ENCODE results near the gene LILRB2. TPM values are rescaled to one million over a fixed set of nuclear protein-coding genes. Genes with fewer than 3 reads are reported as not detected.
"Not testable (repeated sequence)": the region's sequence is repeated elsewhere in the genome, so short reads cannot be mapped to it uniquely, and the experiment has no call there.

Gene LILRB2
- total and polyA plus RNA-seq, 8 donors, result 0.19 to 3.9 (median 1.5) TPM

- FAIRE-seq (no peak), DNase-seq (no peak), ATAC-seq (peak in 1 of 4 donors; percentile 22)
- Histone ChIP-seq H3K36me3 (no peaks in the 10 kb centered on the region), H3K9me3 (no peaks in the 10 kb centered on the region), H3K4me1 (no peaks in the 10 kb centered on the region), H3K27me3 (no peaks in the 10 kb centered on the region), H3K4me3 (no peak overlapping the region), H3K27ac (no peak overlapping the region)
- WGBS, 2 donors, result 21 to 32% methylated on average over 7 of the region's 7 CpGs
- no peak for TF ChIP-seq CTCF (IDR thresholded peaks at IDR 0.05)
- intact Hi-C loops (cut with DNase I), result loop anchor here in 1 of 3 donors (2.0 kb wide), 1 partner anchor 279 kb away; no protein-coding TSS in a partner anchor
Observed at GRCh38 chr19:54297759-54298305, 16.9 kb upstream of the LILRB2 start.

GRCh38 chr19:54294539-54294938 is 13.6 kb upstream of the LILRB2 start:
- no peak for ATAC-seq

GRCh38 chr19:54289160-54289559 is 8.2 kb upstream of the LILRB2 start:
- H3K4me3 ChIP-seq; FAIRE-seq; H3K36me3 ChIP-seq; DNase-seq; ATAC-seq; H3K4me1 ChIP-seq; intact Hi-C loops (cut with DNase I); H3K27me3 ChIP-seq; H3K9me3 ChIP-seq; H3K27ac ChIP-seq: not testable (repeated sequence)
- 45 to 59% methylated on average over 8 of the region's 8 CpGs for WGBS, 2 donors

More at GRCh38 chr19:54294539-54294938, 13.6 kb upstream of the LILRB2 start:
- WGBS, 2 donors, result 68 to 69% methylated on average over 6 of the region's 6 CpGs
- DNase-seq, result no peak
- Histone ChIP-seq H3K27me3 (peaks cover 0 to 3% (median 0%) of the 10 kb centered on the region in 4 donors), H3K4me1 (no peaks in the 10 kb centered on the region), H3K4me3 (no peak overlapping the region), H3K9me3 (no peaks in the 10 kb centered on the region), H3K27ac (no peak overlapping the region), H3K36me3 (no peaks in the 10 kb centered on the region)
- TF ChIP-seq CTCF (IDR thresholded peaks at IDR 0.05), result no peak
- no peak for FAIRE-seq
- intact Hi-C loops (cut with DNase I), result no loop called here

GRCh38 chr19:54287456-54287855 is 6.5 kb upstream of the LILRB2 start:
- intact Hi-C loops (cut with DNase I), result no loop called here
- H3K27ac ChIP-seq, result no peak overlapping the region
- FAIRE-seq (no peak), ATAC-seq (no peak), DNase-seq (no peak)
- no peaks in the 10 kb centered on the region for H3K9me3 ChIP-seq
- peaks cover 0 to 3% (median 0%) of the 10 kb centered on the region in 4 donors for H3K27me3 ChIP-seq
- TF ChIP-seq CTCF (IDR thresholded peaks at IDR 0.05), result no peak
- 47 to 59% methylated on average over 4 of the region's 4 CpGs for WGBS, 2 donors
- no peaks in the 10 kb centered on the region for H3K4me1 ChIP-seq
- H3K4me3 ChIP-seq, result no peak overlapping the region
- H3K36me3 ChIP-seq, result no peaks in the 10 kb centered on the region

- WGBS, 2 donors, result 45 to 51% methylated on average over 5 to 10 of the region's 10 CpGs
- H3K36me3 ChIP-seq; H3K4me3 ChIP-seq; DNase-seq; ATAC-seq; H3K27ac ChIP-seq; H3K27me3 ChIP-seq; FAIRE-seq; H3K9me3 ChIP-seq; H3K4me1 ChIP-seq; intact Hi-C loops (cut with DNase I): not testable (repeated sequence)
Observed at GRCh38 chr19:54286283-54286682, 5.4 kb upstream of the LILRB2 start.

- not testable (repeated sequence) for DNase-seq, FAIRE-seq
Observed at GRCh38 chr19:54285427-54286056, 4.6 kb upstream of the LILRB2 start.

More at GRCh38 chr19:54285427-54286056, 4.6 kb upstream of the LILRB2 start:
- H3K27ac ChIP-seq; H3K36me3 ChIP-seq; H3K4me3 ChIP-seq; H3K27me3 ChIP-seq; H3K4me1 ChIP-seq; H3K9me3 ChIP-seq; ATAC-seq; intact Hi-C loops (cut with DNase I): not testable (repeated sequence)
- WGBS, 2 donors, result 52 to 64% methylated on average over 7 to 11 of the region's 12 CpGs

Data from pancreas (tissue), 10 donors.